Vagina (tissue), 2 donors: ENCODE measurements around the gene ASTL. TPM values are rescaled to one million over a fixed set of nuclear protein-coding genes. Genes with fewer than 3 reads are reported as not detected.

Experiments
- DNase-seq, 2 donors: peaks; one replicate each; pipeline ENCODE4 v3.0.0-alpha.2; 2017; ENCODE audit errors: extremely low spot score in 2 of 2
- H3K27ac ChIP-seq: fragments of 200-600 bp; sonication (generic); one replicate; pipeline ENCODE4 v1.5.1; 2019
- H3K27me3 ChIP-seq: fragments of 200-600 bp; sonication (generic); one replicate; pipeline ENCODE4 v1.5.1; 2019
- H3K36me3 ChIP-seq, 2 donors: fragments of 200-600 bp; sonication (generic); one replicate each; pipeline ENCODE4 v1.5.1; 2017 to 2019
- H3K4me1 ChIP-seq: fragments of 200-600 bp; sonication (generic); one replicate; pipeline ENCODE4 v1.5.1; 2019
- H3K4me3 ChIP-seq, 2 donors: fragments of 200-600 bp; sonication (generic); 1 replicate in 1 of 2; 2 replicates in 1 of 2; pipeline ENCODE4 v1.5.1; 2016 to 2019
- H3K9me3 ChIP-seq: fragments of 200-600 bp; sonication (generic); one replicate; pipeline ENCODE4 v1.5.1; 2019
- CTCF ChIP-seq, 3 experiments: fragments of 450-650 bp in 2 of 3; fragments of 200-600 bp in 1 of 3; sonication (generic) in 1 of 3; IDR thresholded peaks; one replicate each; pipeline ENCODE4 v1.5.1; 2017 to 2019; ENCODE audit warnings: antibody characterized with exemption in 3 of 3, mild to moderate bottlenecking in 2 of 3, moderate library complexity in 2 of 3
- POLR2A ChIP-seq, 2 donors: fragments of 450-650 bp; IDR thresholded peaks; one replicate each; pipeline ENCODE4 v1.6.1; 2017; ENCODE audit warnings: antibody characterized with exemption in 2 of 2, mild to moderate bottlenecking in 2 of 2, moderate library complexity in 2 of 2
- POLR2AphosphoS5 ChIP-seq, 2 donors: sonication (generic); formaldehyde crosslinking; IDR thresholded peaks; one replicate each; pipeline ENCODE4 v1.9.0; 2017; ENCODE audit warnings: antibody characterized with exemption in 2 of 2, mild to moderate bottlenecking in 2 of 2, low read depth in 1 of 2; ENCODE audit not compliant: insufficient read depth in 1 of 2
- intact Hi-C: fragments of 100-400 bp; cut with DNase I; formaldehyde crosslinking; loops from one replicate; pipeline ENCODE4 v1.15.1; 2023
- total RNA-seq: library from RNA; depleted of rRNA; stranded (reverse); fragments of >200 nt; gene quantifications from one replicate; pipeline ENCODE4 v1.2.3, GENCODE V29; 2016

Gene ASTL
- total RNA-seq, 1 donor from 2014 or later: not detected

GRCh38 chr2:96181529-96181928 is 43.2 kb upstream of the ASTL start:
- no peak overlapping the region for H3K4me3 ChIP-seq
- H3K27me3 ChIP-seq: no peaks in the 10 kb centered on the region
- no peaks in the 10 kb centered on the region for H3K4me1 ChIP-seq
- intact Hi-C loops: no loop called here
- TF ChIP-seq POLR2AphosphoS5 (IDR thresholded peaks at IDR 0.05; ENCODE audit: insufficient read depth in 1 of 2, low read depth in 1 of 2) (no peak), CTCF (IDR thresholded peaks at IDR 0.05) (no peak), POLR2A (IDR thresholded peaks at IDR 0.05) (no peak)
- no peaks in the 10 kb centered on the region for H3K9me3 ChIP-seq
- H3K36me3 ChIP-seq: peaks cover 0 to 28% of the 10 kb centered on the region in 2 donors
- DNase-seq: no peak
- H3K27ac ChIP-seq: no peak overlapping the region

- no peak for DNase-seq
- no peak for TF ChIP-seq CTCF (IDR thresholded peaks at IDR 0.05)
- no peak for TF ChIP-seq POLR2A (IDR thresholded peaks at IDR 0.05)
- no peak for TF ChIP-seq POLR2AphosphoS5 (IDR thresholded peaks at IDR 0.05; ENCODE audit: insufficient read depth in 1 of 2, low read depth in 1 of 2)
- Histone ChIP-seq H3K4me3 (no peak overlapping the region), H3K4me1 (no peaks in the 10 kb centered on the region), H3K27ac (no peak overlapping the region), H3K27me3 (no peaks in the 10 kb centered on the region), H3K36me3 (peaks cover 0 to 18% of the 10 kb centered on the region in 2 donors), H3K9me3 (no peaks in the 10 kb centered on the region)
- intact Hi-C loops: no loop called here
Measured at GRCh38 chr2:96180521-96180920, 42.2 kb upstream of the ASTL start.

- intact Hi-C loops: no loop called here
- no peak for DNase-seq
- no peak overlapping the region for H3K27ac ChIP-seq
- H3K27me3 ChIP-seq: no peaks in the 10 kb centered on the region
- TF ChIP-seq POLR2AphosphoS5 (IDR thresholded peaks at IDR 0.05; ENCODE audit: insufficient read depth in 1 of 2, low read depth in 1 of 2) (no peak), CTCF (IDR thresholded peaks at IDR 0.05) (no peak), POLR2A (IDR thresholded peaks at IDR 0.05) (no peak)
- H3K9me3 ChIP-seq: no peaks in the 10 kb centered on the region
- H3K4me1 ChIP-seq: no peaks in the 10 kb centered on the region
- H3K4me3 ChIP-seq: no peak overlapping the region
- H3K36me3 ChIP-seq: peaks cover 0 to 13% of the 10 kb centered on the region in 2 donors
Measured at GRCh38 chr2:96180002-96180401, 41.7 kb upstream of the ASTL start.

GRCh38 chr2:96176661-96177060 is 38.4 kb upstream of the ASTL start:
- H3K9me3 ChIP-seq: no peaks in the 10 kb centered on the region
- no peak overlapping the region for H3K4me3 ChIP-seq
- H3K36me3 ChIP-seq: no peaks in the 10 kb centered on the region
- TF ChIP-seq POLR2A (IDR thresholded peaks at IDR 0.05) (no peak), CTCF (IDR thresholded peaks at IDR 0.05) (no peak), POLR2AphosphoS5 (IDR thresholded peaks at IDR 0.05; ENCODE audit: insufficient read depth in 1 of 2, low read depth in 1 of 2) (no peak)
- no peaks in the 10 kb centered on the region for H3K27me3 ChIP-seq
- intact Hi-C loops: no loop called here
- DNase-seq: no peak
- no peak overlapping the region for H3K27ac ChIP-seq
- H3K4me1 ChIP-seq: no peaks in the 10 kb centered on the region

GRCh38 chr2:96175951-96176350 is 37.6 kb upstream of the ASTL start:
- intact Hi-C loops: no loop called here
- Histone ChIP-seq H3K27me3 (no peaks in the 10 kb centered on the region), H3K9me3 (no peaks in the 10 kb centered on the region), H3K36me3 (no peaks in the 10 kb centered on the region), H3K27ac (no peak overlapping the region), H3K4me3 (no peak overlapping the region), H3K4me1 (no peaks in the 10 kb centered on the region)
- TF ChIP-seq POLR2AphosphoS5 (IDR thresholded peaks at IDR 0.05; ENCODE audit: insufficient read depth in 1 of 2, low read depth in 1 of 2) (no peak), CTCF (IDR thresholded peaks at IDR 0.05) (no peak), POLR2A (IDR thresholded peaks at IDR 0.05) (no peak)
- no peak for DNase-seq
